Stomach smooth muscle (tissue), 2 donors: ENCODE results near the gene TRIM60.
"Not testable (repeated sequence)": the region's sequence is repeated elsewhere in the genome, so short reads cannot be mapped to it uniquely, and the experiment has no call there.

Experiments used
- H3K27ac ChIP-seq: one replicate; pipeline ENCODE4 v1.7.0; 2013; ENCODE audit warnings: mild to moderate bottlenecking, low read length, inconsistent platforms
- H3K27me3 ChIP-seq, 2 donors: one replicate each; pipeline ENCODE4 v1.7.0; 2013; ENCODE audit warnings: low read length in 2 of 2; ENCODE audit not compliant: insufficient read depth in 2 of 2, control insufficient read depth in 1 of 2
- H3K36me3 ChIP-seq, 2 donors: one replicate each; pipeline ENCODE4 v1.7.0; 2013; ENCODE audit warnings: low read length in 2 of 2; ENCODE audit not compliant: control insufficient read depth in 2 of 2, insufficient read depth in 2 of 2
- H3K4me1 ChIP-seq: one replicate; pipeline ENCODE4 v1.7.0; 2013; ENCODE audit warnings: low read length; ENCODE audit not compliant: control insufficient read depth, insufficient read depth
- H3K4me3 ChIP-seq, 2 donors: one replicate each; pipeline ENCODE4 v1.7.0; 2013; ENCODE audit warnings: low read length in 2 of 2
- H3K9ac ChIP-seq, 2 donors: one replicate each; pipeline ENCODE4 v1.7.0; 2013; ENCODE audit warnings: low read length in 2 of 2, mild to moderate bottlenecking in 1 of 2
- H3K9me3 ChIP-seq, 2 donors: one replicate each; pipeline ENCODE4 v1.7.0; 2013; ENCODE audit warnings: low read length in 2 of 2; ENCODE audit not compliant: control insufficient read depth in 2 of 2
- donor health status: healthy.
- donor health status: Pancreatic carcinoma.

TRIM60 gene

DNA sequence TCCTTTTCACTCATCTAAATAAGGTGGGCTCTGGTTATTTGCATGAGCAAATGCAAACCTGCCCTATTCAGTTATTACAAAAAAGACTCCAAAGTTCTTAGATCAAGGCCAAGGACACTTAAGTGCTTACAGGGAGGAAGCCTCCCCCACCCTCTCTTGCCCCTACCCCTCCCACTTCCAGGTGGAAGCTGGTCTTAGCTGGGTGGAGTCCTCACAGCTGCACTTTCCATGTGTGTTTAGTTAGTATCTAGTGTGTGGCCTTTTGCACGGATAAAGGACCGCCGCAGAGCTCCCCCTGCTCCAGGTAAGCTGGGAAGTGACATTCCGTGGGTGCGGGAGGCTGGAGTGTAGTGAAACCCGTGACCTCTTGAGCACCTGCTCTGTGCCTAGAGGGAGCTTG, 21.8 kb downstream of the TRIM60 start, which contains the start of gene TRIM75:
Gene TRIM75 (plus strand): TSS at position 222 of the 400 bp plus-strand sequence. CDS start 5,282 bp downstream, outside the sequence.
- Histone ChIP-seq H3K9ac (no peak within 1 kb of the TSS), H3K4me3 (no peak within 1 kb of the TSS)

DNA sequence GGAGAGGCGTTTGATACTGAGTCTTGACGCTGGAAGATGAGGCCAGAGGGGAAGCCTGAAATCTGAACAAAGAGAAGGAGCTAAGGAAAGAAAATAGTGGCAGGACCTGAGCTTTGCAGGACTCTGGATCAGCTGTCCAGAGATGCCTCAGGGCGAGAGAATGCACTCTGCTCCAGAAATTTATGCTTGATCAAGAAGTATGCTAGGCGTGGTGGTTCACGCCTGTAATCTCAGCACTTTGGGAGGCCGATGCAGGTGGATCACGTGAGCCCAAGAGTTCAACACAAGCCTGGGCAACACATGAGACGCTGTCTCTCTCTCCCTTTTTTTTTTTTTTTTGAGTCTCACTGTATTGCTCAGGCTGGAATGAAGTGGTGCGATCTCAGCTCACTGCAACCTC, 23.8 kb downstream of the TRIM60 start:
- no peak overlapping the region for H3K27ac ChIP-seq
- no peak overlapping the region for H3K9ac ChIP-seq
- H3K4me1 ChIP-seq, result no peaks in the 10 kb centered on the region
- no peaks in the 10 kb centered on the region for H3K36me3 ChIP-seq
- no peaks in the 10 kb centered on the region for H3K9me3 ChIP-seq
- no peak overlapping the region for H3K4me3 ChIP-seq
- no peaks in the 10 kb centered on the region for H3K27me3 ChIP-seq

More for the DNA sequence above, 21.8 kb downstream of the TRIM60 start, which contains the start of gene TRIM75:
- Histone ChIP-seq H3K27ac (no peak within 1 kb of the TSS), H3K9me3 (no peaks in the 10 kb centered on the region), H3K27me3 (no peaks in the 10 kb centered on the region), H3K36me3 (no peaks in the 10 kb centered on the region), H3K4me1 (no peaks in the 10 kb centered on the region)

DNA sequence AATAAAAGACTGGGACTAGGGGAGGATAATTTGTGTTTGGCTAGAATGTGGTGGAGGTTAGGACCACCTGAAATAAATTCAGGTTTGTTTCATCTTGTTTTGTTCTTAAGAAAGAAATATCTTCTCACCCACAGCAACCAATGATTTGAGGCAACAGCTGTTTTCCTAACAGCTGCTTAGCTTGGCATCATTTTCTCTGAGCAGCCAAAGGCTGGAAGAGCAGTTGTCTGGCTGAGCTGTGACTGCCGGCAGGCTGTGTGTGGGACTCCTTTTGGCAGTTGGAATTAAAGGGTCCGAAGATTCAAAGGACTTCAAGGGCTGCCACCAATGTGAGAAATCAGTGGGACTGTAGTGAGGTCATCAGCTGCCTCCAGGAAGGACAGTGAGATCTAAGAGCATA, 26.9 kb downstream of the TRIM60 start:
- Histone ChIP-seq H3K4me3 (no peak overlapping the region), H3K9ac (no peak overlapping the region), H3K4me1 (no peaks in the 10 kb centered on the region), H3K27me3 (no peaks in the 10 kb centered on the region), H3K27ac (no peak overlapping the region), H3K36me3 (no peaks in the 10 kb centered on the region), H3K9me3 (no peaks in the 10 kb centered on the region)

DNA sequence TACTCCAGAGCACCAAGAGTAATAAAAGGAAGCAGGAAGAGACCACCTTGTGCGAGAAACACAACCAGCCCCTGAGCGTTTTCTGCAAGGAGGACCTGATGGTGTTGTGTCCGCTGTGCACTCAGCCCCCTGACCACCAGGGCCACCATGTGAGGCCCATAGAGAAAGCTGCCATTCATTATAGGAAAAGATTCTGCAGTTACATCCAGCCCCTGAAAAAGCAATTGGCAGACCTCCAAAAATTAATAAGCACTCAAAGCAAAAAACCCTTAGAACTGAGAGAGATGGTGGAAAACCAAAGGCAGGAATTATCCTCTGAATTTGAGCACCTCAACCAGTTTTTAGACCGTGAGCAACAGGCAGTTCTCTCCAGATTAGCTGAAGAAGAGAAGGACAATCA, 27.6 kb downstream of the TRIM60 start:
- H3K9me3 ChIP-seq, result no peaks in the 10 kb centered on the region
- H3K4me3 ChIP-seq, result no peak overlapping the region
- no peak overlapping the region for H3K9ac ChIP-seq
- H3K27ac ChIP-seq, result no peak overlapping the region
- no peaks in the 10 kb centered on the region for H3K4me1 ChIP-seq
- H3K27me3 ChIP-seq, result no peaks in the 10 kb centered on the region
- no peaks in the 10 kb centered on the region for H3K36me3 ChIP-seq

DNA sequence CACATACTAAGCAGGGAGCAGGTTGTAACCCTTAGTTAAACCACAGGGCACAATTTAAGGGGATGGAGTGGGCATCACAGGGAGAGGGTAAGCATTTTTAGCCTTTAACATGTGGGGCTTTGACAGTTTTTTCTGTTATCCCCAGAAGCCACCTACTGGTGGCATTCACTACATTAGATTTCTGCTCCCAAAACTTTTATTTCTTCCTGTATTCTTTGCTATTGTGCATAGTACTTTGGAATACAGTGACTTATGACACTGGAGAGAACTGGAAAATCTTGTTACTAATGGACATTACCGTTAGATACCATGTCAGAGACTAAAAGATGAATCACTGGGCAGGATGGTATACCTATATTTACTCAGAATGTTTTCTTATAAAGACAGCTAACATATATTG, 29.1 kb downstream of the TRIM60 start:
- Histone ChIP-seq H3K27me3 (no peaks in the 10 kb centered on the region), H3K9me3 (no peaks in the 10 kb centered on the region), H3K36me3 (no peaks in the 10 kb centered on the region), H3K27ac (no peak overlapping the region), H3K9ac (no peak overlapping the region), H3K4me1 (no peaks in the 10 kb centered on the region), H3K4me3 (no peak overlapping the region)

DNA sequence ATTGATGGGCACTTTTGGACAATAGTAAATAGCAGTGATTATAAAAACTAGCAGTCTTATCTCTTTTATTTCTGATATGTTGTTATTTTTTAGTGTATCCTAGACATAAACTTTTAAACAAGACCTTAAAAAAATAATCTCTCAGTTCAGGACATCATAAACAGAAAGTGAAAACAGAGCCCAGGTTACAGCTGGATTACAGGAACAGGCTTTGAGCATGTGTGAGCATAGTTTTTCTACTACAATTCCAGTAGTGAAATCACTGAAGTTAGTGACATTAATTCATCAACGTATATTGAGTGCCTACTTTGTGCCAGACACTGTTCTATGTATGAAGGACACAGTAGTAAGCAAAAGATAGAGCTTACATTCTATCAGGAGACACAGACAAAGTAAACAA, 38.8 kb downstream of the TRIM60 start:
- no peaks in the 10 kb centered on the region for H3K9me3 ChIP-seq
- H3K9ac ChIP-seq, result no peak overlapping the region

DNA sequence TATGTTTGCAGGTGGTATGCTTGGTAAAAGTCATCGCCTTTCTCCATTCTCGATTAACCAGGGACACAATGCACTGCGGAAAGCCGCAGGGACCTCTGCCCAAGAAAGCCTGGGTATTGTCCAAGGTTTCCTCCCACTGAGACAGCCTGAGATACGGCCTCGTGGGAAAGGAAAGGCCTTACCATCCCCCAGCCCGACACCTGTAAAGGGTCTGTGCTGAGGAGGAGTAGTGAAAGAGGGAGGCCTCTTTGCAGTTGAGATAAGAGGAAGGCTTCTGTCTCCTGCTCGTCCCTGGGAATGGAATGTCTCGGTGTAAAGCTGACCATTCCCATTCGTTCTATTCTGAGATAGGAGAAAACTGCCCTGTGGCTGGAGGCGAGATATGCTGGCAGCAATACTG, 41.5 kb downstream of the TRIM60 start:
- not testable (repeated sequence) for H3K36me3 ChIP-seq, H3K9me3 ChIP-seq, H3K4me1 ChIP-seq, H3K27me3 ChIP-seq, H3K9ac ChIP-seq, H3K4me3 ChIP-seq, H3K27ac ChIP-seq

More for the DNA sequence above, 38.8 kb downstream of the TRIM60 start:
- Histone ChIP-seq H3K27ac (no peak overlapping the region), H3K27me3 (no peaks in the 10 kb centered on the region), H3K4me1 (no peaks in the 10 kb centered on the region), H3K4me3 (no peak overlapping the region), H3K36me3 (no peaks in the 10 kb centered on the region)

DNA sequence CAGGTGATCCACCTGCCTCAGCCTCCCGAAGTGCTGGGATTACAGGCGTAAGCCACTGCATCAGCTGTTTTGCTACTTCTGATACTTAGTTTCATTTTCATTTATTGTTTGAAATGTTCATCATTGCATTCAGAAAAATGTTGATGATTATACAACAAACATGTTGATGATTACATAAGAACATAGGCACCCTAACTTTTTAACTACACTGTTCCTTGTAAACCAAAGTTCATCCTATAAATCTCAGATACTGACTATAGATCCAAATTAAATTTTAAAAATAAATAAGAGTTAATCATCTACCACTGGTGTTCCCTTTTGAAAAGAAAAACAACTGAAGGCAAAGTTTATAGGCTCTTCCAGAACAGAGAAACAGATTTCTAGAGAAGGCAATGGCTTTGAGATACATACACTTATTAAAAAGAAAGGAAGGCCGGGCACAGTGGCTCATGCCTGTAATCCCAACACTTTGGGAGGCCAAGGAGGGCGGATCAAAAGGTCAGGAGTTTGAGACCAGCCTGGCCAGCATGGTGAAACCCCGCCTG, 45.3 kb downstream of the TRIM60 start:
- no peaks in the 10 kb centered on the region for H3K27me3 ChIP-seq
- H3K9ac ChIP-seq, result no peak overlapping the region
- H3K27ac ChIP-seq, result no peak overlapping the region

DNA sequence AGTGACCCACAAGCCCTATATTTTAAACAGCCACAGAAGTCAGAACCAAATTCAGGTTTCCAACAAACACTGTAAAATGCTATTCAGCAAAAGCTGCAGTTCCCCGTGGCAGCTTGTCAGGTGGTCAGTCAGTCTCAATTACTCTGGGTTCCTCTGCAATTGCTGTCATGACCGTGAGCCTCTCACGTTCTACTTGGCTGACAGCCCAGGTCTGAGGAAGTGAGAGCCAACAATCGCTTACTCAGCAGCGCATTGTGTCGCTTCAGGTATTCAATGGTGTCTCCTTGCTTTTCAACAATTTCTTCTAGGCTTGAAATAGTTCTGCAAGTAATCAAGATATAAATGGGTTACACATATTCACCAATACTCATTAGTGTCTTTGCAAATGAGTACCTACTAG, 47.7 kb downstream of the TRIM60 start:
- Histone ChIP-seq H3K9ac (no peak overlapping the region), H3K4me1 (no peaks in the 10 kb centered on the region), H3K4me3 (no peak overlapping the region), H3K9me3 (no peaks in the 10 kb centered on the region), H3K36me3 (peaks cover 4 to 7% of the 10 kb centered on the region in 2 donors), H3K27me3 (no peaks in the 10 kb centered on the region), H3K27ac (no peak overlapping the region)

More for the DNA sequence above, 45.3 kb downstream of the TRIM60 start:
- peaks cover 4 to 5% of the 10 kb centered on the region in 2 donors for H3K36me3 ChIP-seq
- no peaks in the 10 kb centered on the region for H3K9me3 ChIP-seq
- no peak overlapping the region for H3K4me3 ChIP-seq
- H3K4me1 ChIP-seq, result no peaks in the 10 kb centered on the region

DNA sequence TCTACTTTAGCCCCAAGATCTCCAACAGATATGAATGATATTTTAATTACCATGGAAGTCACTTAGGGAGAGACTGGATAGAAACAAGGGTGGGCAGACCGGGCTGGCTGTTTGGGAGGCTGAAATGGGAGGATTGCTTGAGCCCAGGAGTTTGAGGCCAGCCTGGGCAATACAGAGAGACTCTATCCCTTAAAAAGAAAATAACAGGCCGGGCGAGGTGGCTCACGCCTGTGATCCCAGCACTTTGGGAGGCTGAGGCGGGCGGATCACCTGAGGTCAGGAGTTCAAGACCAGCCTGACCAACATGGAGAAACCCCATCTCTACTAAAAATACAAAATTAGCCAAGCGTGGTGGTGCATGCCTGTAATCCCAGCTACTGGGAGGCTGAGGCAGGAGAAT, 53.0 kb downstream of the TRIM60 start:
- H3K27ac ChIP-seq, H3K9me3 ChIP-seq, H3K4me3 ChIP-seq, H3K4me1 ChIP-seq, H3K9ac ChIP-seq, H3K27me3 ChIP-seq: not testable (repeated sequence)
- H3K36me3 ChIP-seq, result peaks cover 7 to 20% of the 10 kb centered on the region in 2 donors

DNA sequence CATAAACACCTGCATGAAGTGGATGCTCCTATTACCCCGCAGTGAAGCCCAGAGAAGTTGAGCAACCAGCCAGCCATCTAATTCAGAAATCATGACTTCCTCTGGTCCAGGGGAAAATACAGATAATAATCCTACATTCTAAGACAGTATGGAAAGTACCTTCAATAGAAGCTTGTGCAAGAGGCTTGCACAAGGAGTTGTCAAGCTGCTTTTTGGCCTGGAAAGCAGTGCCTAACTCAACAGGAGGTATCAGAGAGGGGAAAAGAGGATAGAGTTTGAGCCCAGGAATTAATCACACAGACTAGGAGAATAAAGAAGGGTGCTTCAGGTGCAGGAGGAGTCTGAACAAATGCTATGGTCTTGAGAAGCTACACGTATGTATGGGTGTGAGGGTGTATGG, 54.1 kb downstream of the TRIM60 start:
- Histone ChIP-seq H3K36me3 (peaks cover 7 to 20% of the 10 kb centered on the region in 2 donors), H3K4me1 (no peaks in the 10 kb centered on the region), H3K9ac (no peak overlapping the region)

More for the DNA sequence above, 54.1 kb downstream of the TRIM60 start:
- no peak overlapping the region for H3K4me3 ChIP-seq
- H3K27ac ChIP-seq, result no peak overlapping the region
- H3K27me3 ChIP-seq, result no peaks in the 10 kb centered on the region
- H3K9me3 ChIP-seq, result no peaks in the 10 kb centered on the region
